GM12891 (cell line): ENCODE results near the gene FBXO44.

Experiments used
- POLR2A ChIP-seq: IDR thresholded peaks from 2 replicates; pipeline ENCODE4 v1.6.1; 2011; ENCODE audit warnings: low read depth, low read length, control low read depth
- POLR2AphosphoS5 ChIP-seq: IDR thresholded peaks from 2 replicates; pipeline ENCODE4 v1.6.1; 2011; ENCODE audit warnings: low read depth, low read length, control low read depth

GRCh38 chr1:11647333-11647732 lies 7.3 kb upstream of the FBXO44 start:
- TF ChIP-seq POLR2A (no peak), POLR2AphosphoS5 (no peak)
